Astrocyte of the spinal cord (primary cell): Measurements from ENCODE around the gene HSD17B11.
"Not testable (repeated sequence)": the region's sequence is repeated elsewhere in the genome, so short reads cannot be mapped to it uniquely, and the experiment has no call there.

ENCODE experiments used
- DNase-seq: peaks from one replicate; pipeline ENCODE4 v3.0.0; 2011; ENCODE audit warnings: low read depth, low spot score
- H3K4me3 ChIP-seq: 2 replicates; pipeline ENCODE4 v1.5.1; 2011; ENCODE audit warnings: low read depth, mild to moderate bottlenecking, low read length, moderate library complexity
- CTCF ChIP-seq: IDR thresholded peaks from 2 replicates; pipeline ENCODE4 v1.5.1; 2012; ENCODE audit warnings: low read depth, mild to moderate bottlenecking, low read length, inconsistent platforms
- in situ Hi-C: cut with HindIII; loops from 2 replicates; pipeline ENCODE4 v1.10.0; 2017; ENCODE audit warnings: low sequenced_read_pairs

Gene HSD17B11

GRCh38 chr4:87342872-87343271, 48.1 kb downstream of the HSD17B11 start:
- no peak for DNase-seq
- in situ Hi-C loops: no loop called here

GRCh38 chr4:87341954-87342635, 48.9 kb downstream of the HSD17B11 start:
- DNase-seq: peak; percentile 32

More at GRCh38 chr4:87342872-87343271, 48.1 kb downstream of the HSD17B11 start:
- TF ChIP-seq CTCF: no peak
- H3K4me3 ChIP-seq: no peak overlapping the region

GRCh38 chr4:87339440-87339839, 51.5 kb downstream of the HSD17B11 start:
- no peak overlapping the region for H3K4me3 ChIP-seq
- no peak for DNase-seq
- TF ChIP-seq CTCF: no peak
- in situ Hi-C loops: no loop called here

More at GRCh38 chr4:87341954-87342635, 48.9 kb downstream of the HSD17B11 start:
- H3K4me3 ChIP-seq, in situ Hi-C loops: not testable (repeated sequence)

DNA sequence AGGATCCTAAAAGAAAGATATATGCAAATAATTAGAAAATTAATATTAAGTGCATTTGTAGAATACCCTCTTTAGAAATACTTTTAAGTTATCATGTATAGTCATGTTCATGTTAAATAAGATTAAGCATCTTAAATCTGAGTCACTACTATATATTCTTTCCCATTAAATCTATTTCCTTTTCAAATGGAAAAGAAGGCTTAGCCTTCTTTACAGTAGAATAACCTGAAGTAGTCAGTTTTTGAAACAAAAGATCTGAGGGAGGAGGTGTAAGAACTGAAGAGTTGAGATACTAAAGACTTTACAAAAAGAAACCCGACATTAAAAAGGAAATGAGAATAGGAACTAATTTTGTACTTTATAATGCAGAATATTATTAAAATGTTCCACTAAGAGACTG, 53.6 kb downstream of the HSD17B11 start:
- TF ChIP-seq CTCF: no peak
- DNase-seq: no peak
- H3K4me3 ChIP-seq: no peak overlapping the region
- in situ Hi-C loops: no loop called here

- TF ChIP-seq CTCF: no peak
These were observed 57.7 kb downstream of the HSD17B11 start for GRCh38 chr4:87333267-87333666.

GRCh38 chr4:87330761-87331160, 60.2 kb downstream of the HSD17B11 start:
- in situ Hi-C loops: no loop called here

More at GRCh38 chr4:87333267-87333666, 57.7 kb downstream of the HSD17B11 start:
- no peak for DNase-seq
- in situ Hi-C loops: no loop called here
- no peak overlapping the region for H3K4me3 ChIP-seq

DNA sequence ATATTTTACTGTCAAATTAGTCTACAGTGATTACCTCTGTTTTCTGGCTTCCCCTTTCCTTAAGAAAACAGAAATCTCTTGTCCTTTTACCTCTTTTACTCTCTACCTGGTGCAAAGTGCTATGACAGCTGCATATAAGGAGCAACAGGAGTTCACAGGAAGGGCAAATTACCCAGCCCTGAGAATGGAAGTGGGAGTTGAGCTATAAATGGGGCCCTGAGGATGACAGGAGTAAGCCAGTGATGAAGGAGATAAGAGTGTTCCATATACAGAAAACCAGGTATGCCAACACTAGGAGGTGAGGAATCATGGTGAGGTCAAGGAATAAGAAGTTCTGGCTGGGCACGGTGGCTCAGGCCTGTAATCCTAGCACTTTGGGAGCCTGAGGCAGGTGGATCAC, 63.9 kb downstream of the HSD17B11 start:
- H3K4me3 ChIP-seq: no peak overlapping the region
- no peak for TF ChIP-seq CTCF
- no peak for DNase-seq
- in situ Hi-C loops: no loop called here

More at GRCh38 chr4:87330761-87331160, 60.2 kb downstream of the HSD17B11 start:
- no peak for DNase-seq
- TF ChIP-seq CTCF: no peak
- H3K4me3 ChIP-seq: no peak overlapping the region
